HG03565 (cell line): Measurements from ENCODE around the gene GPR62.
"Not testable (repeated sequence)": the region's sequence is repeated elsewhere in the genome, so short reads cannot be mapped to it uniquely, and the experiment has no call there.

ENCODE experiments used
- ATAC-seq: cut with Tn5 transposase; IDR thresholded peaks from one replicate; pipeline ENCODE4 v1.9.1; 2021; ENCODE audit warnings: mild to moderate bottlenecking, moderate library complexity; ENCODE audit not compliant: unreplicated experiment

GPR62 gene

GRCh38 chr3:51955175-51955892 is at the start of gene GPR62:
GPR62 (plus strand) TSS chr3:51955381; CDS start chr3:51955653, 272 bp downstream.
- ATAC-seq, result no peak

GRCh38 chr3:51908026-51908425 is 47.2 kb upstream of the GPR62 start:
- ATAC-seq, result no peak

- no peak for ATAC-seq
These were observed 38.8 kb upstream of the GPR62 start for GRCh38 chr3:51916418-51916817.

GRCh38 chr3:51921081-51921578 is 34.1 kb upstream of the GPR62 start:
- no peak for ATAC-seq

- no peak for ATAC-seq
These were observed 27.9 kb upstream of the GPR62 start for GRCh38 chr3:51927061-51927977.

GRCh38 chr3:51928438-51928837 is 26.7 kb upstream of the GPR62 start:
- no peak for ATAC-seq

GRCh38 chr3:51928981-51929380 is 26.2 kb upstream of the GPR62 start:
- not testable (repeated sequence) for ATAC-seq

GRCh38 chr3:51929420-51930003 is 25.7 kb upstream of the GPR62 start:
- no peak for ATAC-seq

- ATAC-seq, result no peak
These were observed 24.7 kb upstream of the GPR62 start for GRCh38 chr3:51930439-51930838.

- no peak for ATAC-seq
These were observed 23.4 kb upstream of the GPR62 start for GRCh38 chr3:51931756-51932155.

GRCh38 chr3:51932471-51933370 is 22.5 kb upstream of the GPR62 start:
- ATAC-seq, result no peak

GRCh38 chr3:51933471-51934138 is 21.6 kb upstream of the GPR62 start:
- ATAC-seq, result no peak

- ATAC-seq, result no peak
These were observed 20.9 kb upstream of the GPR62 start for GRCh38 chr3:51934139-51934850.

GRCh38 chr3:51934991-51935885 is 19.9 kb upstream of the GPR62 start:
- no peak for ATAC-seq

- ATAC-seq, result no peak
These were observed 19.1 kb upstream of the GPR62 start for GRCh38 chr3:51935886-51936755.

GRCh38 chr3:51937014-51937413 is 18.2 kb upstream of the GPR62 start:
- ATAC-seq, result no peak
